Mucosa of stomach (tissue), 1 donor: Measurements from ENCODE around the gene NNMT.
"Not testable (repeated sequence)": the region's sequence is repeated elsewhere in the genome, so short reads cannot be mapped to it uniquely, and the experiment has no call there.

Experiments used
- H3K27me3 ChIP-seq: one replicate; pipeline ENCODE4 v1.7.0; 2013; ENCODE audit warnings: mild to moderate bottlenecking, low read length; ENCODE audit not compliant: control insufficient read depth, insufficient read depth
- H3K36me3 ChIP-seq: one replicate; pipeline ENCODE4 v1.7.0; 2013; ENCODE audit warnings: low read length; ENCODE audit not compliant: control insufficient read depth, insufficient read depth
- H3K4me1 ChIP-seq: one replicate; pipeline ENCODE4 v1.7.0; 2013; ENCODE audit warnings: mild to moderate bottlenecking, low read length; ENCODE audit not compliant: control insufficient read depth, insufficient read depth
- H3K4me3 ChIP-seq: one replicate; pipeline ENCODE4 v1.7.0; 2013; ENCODE audit warnings: low read length
- H3K9ac ChIP-seq: one replicate; pipeline ENCODE4 v1.7.0; 2013; ENCODE audit warnings: mild to moderate bottlenecking, low read length, moderate library complexity
- H3K9me3 ChIP-seq: one replicate; pipeline ENCODE4 v1.7.0; 2013; ENCODE audit warnings: mild to moderate bottlenecking, low read length, moderate library complexity; ENCODE audit not compliant: control insufficient read depth
- donor health status: Pancreatic carcinoma.

Gene NNMT

GRCh38 chr11:114321621-114322257, 25.5 kb downstream of the NNMT start:
- Histone ChIP-seq H3K9ac (no peak overlapping the region), H3K36me3 (no peaks in the 10 kb centered on the region), H3K4me1 (no peaks in the 10 kb centered on the region), H3K9me3 (no peaks in the 10 kb centered on the region), H3K4me3 (no peak overlapping the region), H3K27me3 (no peaks in the 10 kb centered on the region)

GRCh38 chr11:114322934-114323333, 26.7 kb downstream of the NNMT start:
- Histone ChIP-seq H3K4me3 (no peak overlapping the region), H3K4me1 (no peaks in the 10 kb centered on the region), H3K27me3 (no peaks in the 10 kb centered on the region), H3K9me3 (no peaks in the 10 kb centered on the region), H3K9ac (no peak overlapping the region), H3K36me3 (no peaks in the 10 kb centered on the region)

- Histone ChIP-seq H3K9me3 (no peaks in the 10 kb centered on the region), H3K4me1 (no peaks in the 10 kb centered on the region), H3K9ac (no peak overlapping the region), H3K27me3 (no peaks in the 10 kb centered on the region), H3K36me3 (no peaks in the 10 kb centered on the region), H3K4me3 (no peak overlapping the region)
These were observed 30.0 kb downstream of the NNMT start for GRCh38 chr11:114326151-114326550.

GRCh38 chr11:114326776-114327175, 30.6 kb downstream of the NNMT start:
- H3K9ac ChIP-seq, result no peak overlapping the region
- no peaks in the 10 kb centered on the region for H3K4me1 ChIP-seq
- no peaks in the 10 kb centered on the region for H3K36me3 ChIP-seq
- H3K9me3 ChIP-seq, result no peaks in the 10 kb centered on the region
- no peak overlapping the region for H3K4me3 ChIP-seq
- H3K27me3 ChIP-seq, result no peaks in the 10 kb centered on the region

- Histone ChIP-seq H3K27me3 (no peaks in the 10 kb centered on the region), H3K9me3 (no peaks in the 10 kb centered on the region), H3K4me3 (no peak overlapping the region), H3K36me3 (no peaks in the 10 kb centered on the region), H3K9ac (no peak overlapping the region), H3K4me1 (no peaks in the 10 kb centered on the region)
These were observed 34.2 kb downstream of the NNMT start for GRCh38 chr11:114330373-114330772.

- Histone ChIP-seq H3K4me3 (no peak overlapping the region), H3K36me3 (no peaks in the 10 kb centered on the region), H3K9me3 (no peaks in the 10 kb centered on the region), H3K27me3 (peaks cover 7% of the 10 kb centered on the region), H3K9ac (no peak overlapping the region), H3K4me1 (peaks cover 7% of the 10 kb centered on the region)
These were observed 44.3 kb downstream of the NNMT start for GRCh38 chr11:114340311-114341131.

GRCh38 chr11:114341667-114342066, 45.5 kb downstream of the NNMT start:
- not testable (repeated sequence) for H3K9me3 ChIP-seq

GRCh38 chr11:114342476-114342875, 46.3 kb downstream of the NNMT start:
- H3K4me3 ChIP-seq, result no peak overlapping the region
- no peaks in the 10 kb centered on the region for H3K9me3 ChIP-seq
- H3K36me3 ChIP-seq, result no peaks in the 10 kb centered on the region
- no peak overlapping the region for H3K9ac ChIP-seq
- peaks cover 7% of the 10 kb centered on the region for H3K27me3 ChIP-seq
- H3K4me1 ChIP-seq, result peaks cover 7% of the 10 kb centered on the region

More at GRCh38 chr11:114341667-114342066, 45.5 kb downstream of the NNMT start:
- not testable (repeated sequence) for H3K27me3 ChIP-seq, H3K4me3 ChIP-seq, H3K36me3 ChIP-seq, H3K4me1 ChIP-seq, H3K9ac ChIP-seq

- H3K4me1 ChIP-seq, result peaks cover 12% of the 10 kb centered on the region
- peaks cover 7% of the 10 kb centered on the region for H3K27me3 ChIP-seq
- no peak overlapping the region for H3K9ac ChIP-seq
These were observed 46.8 kb downstream of the NNMT start for GRCh38 chr11:114343020-114343419.

GRCh38 chr11:114343493-114343892, 47.3 kb downstream of the NNMT start:
- H3K9ac ChIP-seq, result no peak overlapping the region
- H3K4me3 ChIP-seq, result no peak overlapping the region
- peaks cover 7% of the 10 kb centered on the region for H3K27me3 ChIP-seq
- H3K4me1 ChIP-seq, result peaks cover 13% of the 10 kb centered on the region
- H3K36me3 ChIP-seq, result no peaks in the 10 kb centered on the region
- no peaks in the 10 kb centered on the region for H3K9me3 ChIP-seq

More at GRCh38 chr11:114343020-114343419, 46.8 kb downstream of the NNMT start:
- H3K9me3 ChIP-seq, result no peaks in the 10 kb centered on the region
- H3K36me3 ChIP-seq, result no peaks in the 10 kb centered on the region
- no peak overlapping the region for H3K4me3 ChIP-seq

GRCh38 chr11:114344494-114344893, 48.3 kb downstream of the NNMT start:
- Histone ChIP-seq H3K4me1 (peaks cover 13% of the 10 kb centered on the region), H3K4me3 (no peak overlapping the region), H3K36me3 (no peaks in the 10 kb centered on the region), H3K27me3 (peaks cover 7% of the 10 kb centered on the region), H3K9ac (no peak overlapping the region), H3K9me3 (no peaks in the 10 kb centered on the region)

- H3K9me3 ChIP-seq, result no peaks in the 10 kb centered on the region
- H3K36me3 ChIP-seq, result no peaks in the 10 kb centered on the region
- H3K27me3 ChIP-seq, result peaks cover 4% of the 10 kb centered on the region
- peaks cover 8% of the 10 kb centered on the region for H3K4me1 ChIP-seq
- no peak overlapping the region for H3K4me3 ChIP-seq
- H3K9ac ChIP-seq, result no peak overlapping the region
These were observed 49.5 kb downstream of the NNMT start for GRCh38 chr11:114345575-114346222.
